Suprapubic skin (tissue), 4 donors: ENCODE data around the gene EGLN1. TPM values are rescaled to one million over a fixed set of nuclear protein-coding genes. Genes with fewer than 3 reads are reported as not detected.
A peak's percentile ranks its signal among the peaks of the same experiment; 100 is the strongest.

Experiments used
- DNase-seq, 2 donors: peaks; one replicate each; pipeline ENCODE4 v3.0.0-alpha.2; 2019; ENCODE audit warnings: low spot score in 2 of 2
- H3K27ac ChIP-seq: fragments of 200-600 bp; sonication (generic); one replicate; pipeline ENCODE4 v1.5.1; 2019
- H3K27me3 ChIP-seq: fragments of 200-600 bp; sonication (generic); one replicate; pipeline ENCODE4 v1.5.1; 2019
- H3K36me3 ChIP-seq: fragments of 200-600 bp; sonication (generic); one replicate; pipeline ENCODE4 v1.5.1; 2019
- H3K4me1 ChIP-seq: fragments of 200-600 bp; sonication (generic); one replicate; pipeline ENCODE4 v1.5.1; 2019
- H3K4me3 ChIP-seq: fragments of 200-600 bp; sonication (generic); one replicate; pipeline ENCODE4 v1.5.1; 2019; ENCODE audit warnings: mild to moderate bottlenecking
- H3K9me3 ChIP-seq: fragments of 200-600 bp; sonication (generic); one replicate; pipeline ENCODE4 v1.5.1; 2019
- EP300 ChIP-seq: sonication (generic); formaldehyde crosslinking; IDR thresholded peaks from one replicate; pipeline ENCODE4 v1.6.1; 2017; ENCODE audit warnings: antibody characterized with exemption
- POLR2A ChIP-seq, 2 donors: fragments of 450-650 bp; IDR thresholded peaks; one replicate each; pipeline ENCODE4 v1.6.1; 2017; ENCODE audit warnings: antibody characterized with exemption in 2 of 2, mild to moderate bottlenecking in 2 of 2, moderate library complexity in 2 of 2
- POLR2AphosphoS5 ChIP-seq, 3 donors: sonication (generic); formaldehyde crosslinking; IDR thresholded peaks; one replicate each; pipeline ENCODE4 v1.6.1; 2017; ENCODE audit warnings: antibody characterized with exemption in 3 of 3
- WGBS: methylation state at CpG from one replicate; pipeline ENCODE4 v1.1.5; 2018; 5-methylcytosine and 5-hydroxymethylcytosine counted together
- total RNA-seq, 4 donors: library from RNA; depleted of rRNA; stranded (reverse); fragments of >200 nt; gene quantifications; one replicate each; pipeline ENCODE4 v1.1.0, GENCODE V29; 2016
- TF ChIP-seq, protein P1 (sequence below), 2 donors: fragments of 200-600 bp in 1 of 2; fragments of 450-650 bp in 1 of 2; sonication (generic) in 1 of 2; IDR thresholded peaks; one replicate each; pipeline ENCODE4 v1.5.1; 2016 to 2019; ENCODE audit warnings: antibody characterized with exemption in 2 of 2, mild to moderate bottlenecking in 1 of 2, moderate library complexity in 1 of 2

EGLN1 gene
- total RNA-seq, 4 donors from 2014 or later = 33.8 to 44.5 (median 39.4) TPM

DNA sequence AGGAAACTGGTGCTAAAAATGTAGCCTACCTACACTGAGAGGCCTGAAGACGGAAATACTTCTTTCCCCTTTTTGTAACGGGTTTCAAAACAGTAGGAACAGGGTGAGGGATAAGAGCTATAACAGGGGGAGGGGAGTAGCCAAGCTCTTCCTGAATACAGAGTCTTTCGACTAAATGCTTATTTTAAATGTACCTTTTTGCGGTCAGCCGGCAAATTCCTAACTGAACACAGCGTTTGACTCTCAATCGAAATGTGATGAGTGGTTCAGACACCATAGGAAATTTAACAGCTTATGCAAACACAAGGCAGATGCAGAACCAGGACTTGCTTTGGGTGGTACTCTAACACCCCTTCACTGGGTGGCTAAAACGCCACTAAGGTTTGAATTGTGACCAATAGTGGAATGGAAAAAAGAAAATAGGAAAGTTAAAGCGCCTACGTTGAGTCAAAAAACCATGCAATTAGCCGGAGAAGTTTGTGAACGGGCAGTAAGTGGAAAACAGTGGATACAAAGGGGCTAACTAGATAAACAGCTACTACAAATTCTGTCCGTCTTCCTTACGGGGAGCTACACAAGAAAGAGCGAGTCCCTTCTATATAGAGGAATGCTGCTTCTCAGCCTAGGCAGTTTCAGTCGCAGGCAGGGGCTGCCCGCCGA, 1.7 kb downstream of the EGLN1 start:
- Histone ChIP-seq H3K36me3 (no peaks in the 10 kb centered on the region), H3K27me3 (no peaks in the 10 kb centered on the region), H3K4me3 (peak overlapping the region; percentile 84), H3K4me1 (peaks cover 60% of the 10 kb centered on the region), H3K27ac (peak overlapping the region; percentile 93), H3K9me3 (no peaks in the 10 kb centered on the region)
- under 1% methylated on average over 16 of the region's 18 CpGs for WGBS
- DNase-seq = no peak
- TF ChIP-seq, protein P1, sequence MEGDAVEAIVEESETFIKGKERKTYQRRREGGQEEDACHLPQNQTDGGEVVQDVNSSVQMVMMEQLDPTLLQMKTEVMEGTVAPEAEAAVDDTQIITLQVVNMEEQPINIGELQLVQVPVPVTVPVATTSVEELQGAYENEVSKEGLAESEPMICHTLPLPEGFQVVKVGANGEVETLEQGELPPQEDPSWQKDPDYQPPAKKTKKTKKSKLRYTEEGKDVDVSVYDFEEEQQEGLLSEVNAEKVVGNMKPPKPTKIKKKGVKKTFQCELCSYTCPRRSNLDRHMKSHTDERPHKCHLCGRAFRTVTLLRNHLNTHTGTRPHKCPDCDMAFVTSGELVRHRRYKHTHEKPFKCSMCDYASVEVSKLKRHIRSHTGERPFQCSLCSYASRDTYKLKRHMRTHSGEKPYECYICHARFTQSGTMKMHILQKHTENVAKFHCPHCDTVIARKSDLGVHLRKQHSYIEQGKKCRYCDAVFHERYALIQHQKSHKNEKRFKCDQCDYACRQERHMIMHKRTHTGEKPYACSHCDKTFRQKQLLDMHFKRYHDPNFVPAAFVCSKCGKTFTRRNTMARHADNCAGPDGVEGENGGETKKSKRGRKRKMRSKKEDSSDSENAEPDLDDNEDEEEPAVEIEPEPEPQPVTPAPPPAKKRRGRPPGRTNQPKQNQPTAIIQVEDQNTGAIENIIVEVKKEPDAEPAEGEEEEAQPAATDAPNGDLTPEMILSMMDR (IDR thresholded peaks at IDR 0.05) = no peak
- no peak for TF ChIP-seq POLR2AphosphoS5 (IDR thresholded peaks at IDR 0.05)
- no peak for TF ChIP-seq EP300
- no peak for TF ChIP-seq POLR2A (IDR thresholded peaks at IDR 0.05)

GRCh38 chr1:231419738-231420298, 2.3 kb downstream of the EGLN1 start:
- TF ChIP-seq EP300 (no peak), POLR2AphosphoS5 (IDR thresholded peaks at IDR 0.05) (no peak), POLR2A (IDR thresholded peaks at IDR 0.05) (no peak)
- TF ChIP-seq, protein P1 (IDR thresholded peaks at IDR 0.05) = no peak
- DNase-seq = no peak
- no peaks in the 10 kb centered on the region for H3K36me3 ChIP-seq
- no peak overlapping the region for H3K27ac ChIP-seq
- H3K9me3 ChIP-seq = no peaks in the 10 kb centered on the region
- H3K27me3 ChIP-seq = no peaks in the 10 kb centered on the region
- H3K4me3 ChIP-seq = peak overlapping the region; percentile 84
- H3K4me1 ChIP-seq = peaks cover 58% of the 10 kb centered on the region
- WGBS = 7% methylated on average over 8 of the region's 8 CpGs

DNA sequence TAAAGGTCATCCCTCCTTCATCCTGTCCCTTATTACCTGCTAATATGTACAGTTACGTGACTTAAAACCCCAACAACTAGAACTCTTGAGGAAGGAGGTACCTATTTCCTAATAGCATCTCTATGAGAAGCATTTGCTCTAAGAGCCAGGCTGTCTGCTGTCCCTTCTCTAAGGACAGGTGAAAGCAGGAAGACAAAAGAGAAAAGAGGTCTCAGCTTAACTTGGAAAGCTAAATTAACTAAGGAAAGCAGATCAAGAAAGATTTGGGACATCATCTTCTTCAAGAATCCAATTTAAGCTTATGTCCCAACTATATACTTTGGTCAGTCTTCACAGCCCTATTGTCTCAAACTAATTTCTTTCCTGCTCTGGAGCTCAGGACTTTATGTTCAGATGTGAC, 2.9 kb downstream of the EGLN1 start:
- no peaks in the 10 kb centered on the region for H3K36me3 ChIP-seq
- TF ChIP-seq EP300 (no peak), POLR2AphosphoS5 (IDR thresholded peaks at IDR 0.05) (no peak), POLR2A (IDR thresholded peaks at IDR 0.05) (no peak)
- TF ChIP-seq, protein P1 (IDR thresholded peaks at IDR 0.05) = no peak
- no peaks in the 10 kb centered on the region for H3K9me3 ChIP-seq
- H3K27me3 ChIP-seq = no peaks in the 10 kb centered on the region
- H3K4me1 ChIP-seq = peaks cover 58% of the 10 kb centered on the region
- DNase-seq = no peak
- 41% methylated on average over 1 of the region's 1 CpG for WGBS
- H3K27ac ChIP-seq = no peak overlapping the region
- H3K4me3 ChIP-seq = peak overlapping the region; percentile 84

DNA sequence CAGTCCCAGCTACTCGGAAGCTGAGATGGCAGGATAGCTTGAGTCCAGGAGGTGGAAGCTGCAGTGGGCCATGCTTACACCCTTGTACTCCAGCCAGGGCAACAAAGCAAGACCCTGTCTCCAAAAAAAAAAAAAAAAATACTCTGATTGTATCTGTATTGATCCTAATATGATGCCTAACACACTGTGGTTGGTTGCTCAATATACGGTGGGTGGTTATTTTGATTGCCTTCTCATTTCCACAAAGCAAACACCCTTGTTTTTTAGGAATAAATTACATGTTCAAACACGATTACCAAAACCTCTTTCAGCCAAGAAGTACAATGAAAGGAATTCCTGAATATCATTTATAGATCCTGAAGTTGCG, 3.4 kb downstream of the EGLN1 start:
- 39% methylated on average over 4 of the region's 4 CpGs for WGBS
- H3K4me3 ChIP-seq = peak overlapping the region; percentile 84
- TF ChIP-seq POLR2A (IDR thresholded peaks at IDR 0.05) (no peak), POLR2AphosphoS5 (IDR thresholded peaks at IDR 0.05) (no peak), EP300 (no peak)
- TF ChIP-seq, protein P1 (IDR thresholded peaks at IDR 0.05) = no peak
- H3K27ac ChIP-seq = no peak overlapping the region
- H3K27me3 ChIP-seq = no peaks in the 10 kb centered on the region
- H3K9me3 ChIP-seq = no peaks in the 10 kb centered on the region
- peaks cover 60% of the 10 kb centered on the region for H3K4me1 ChIP-seq
- H3K36me3 ChIP-seq = no peaks in the 10 kb centered on the region
- no peak for DNase-seq

GRCh38 chr1:231418101-231418740, 3.9 kb downstream of the EGLN1 start:
- no peak for TF ChIP-seq POLR2A (IDR thresholded peaks at IDR 0.05)
- TF ChIP-seq, protein P1 (IDR thresholded peaks at IDR 0.05) = no peak
- no peak for TF ChIP-seq POLR2AphosphoS5 (IDR thresholded peaks at IDR 0.05)
- TF ChIP-seq EP300 = no peak
- Histone ChIP-seq H3K36me3 (no peaks in the 10 kb centered on the region), H3K4me3 (peak overlapping the region; percentile 84), H3K27me3 (no peaks in the 10 kb centered on the region), H3K9me3 (no peaks in the 10 kb centered on the region), H3K4me1 (peaks cover 58% of the 10 kb centered on the region), H3K27ac (no peak overlapping the region)
- no peak for DNase-seq
- WGBS = 61% methylated on average over 4 of the region's 4 CpGs
